K562 (cell line): ENCODE results near the gene MRPL30. TPM values are rescaled to one million over a fixed set of nuclear protein-coding genes. Genes with fewer than 3 reads are reported as not detected.
A peak's percentile ranks its signal among the peaks of the same experiment; 100 is the strongest.

Source experiments
- ATF7 ChIP-seq: fragments of 450-650 bp; IDR thresholded peaks from 2 replicates; pipeline ENCODE4 v1.7.1; 2014; ENCODE audit warnings: mild to moderate bottlenecking, moderate library complexity
- BCOR ChIP-seq: fragments of 450-650 bp; IDR thresholded peaks from 2 replicates; pipeline ENCODE4 v1.6.1; 2016
- CBFA2T2 ChIP-seq: fragments of 450-650 bp; conservative IDR thresholded peaks from 2 replicates; pipeline ENCODE4 v1.6.1; 2017; ENCODE audit warnings: mild to moderate bottlenecking
- CREBBP ChIP-seq: IDR thresholded peaks from one replicate; pipeline ENCODE4 v1.6.1; 2012; ENCODE audit warnings: low read depth, mild to moderate bottlenecking, control low read depth, inconsistent platforms, low read length
- DPF2 ChIP-seq: fragments of 450-650 bp; IDR thresholded peaks from 2 replicates; pipeline ENCODE4 v1.6.1; 2016
- IFI16 ChIP-seq: fragments of 250-450 bp; sonication (Bioruptor Pico); IDR thresholded peaks from 2 replicates; pipeline ENCODE4 v2.1.2; 2022; ENCODE audit warnings: mild to moderate bottlenecking, inconsistent platforms
- MAZ ChIP-seq, 2 experiments: fragments of 450-650 bp in 1 of 2; sonication (generic) in 1 of 2; formaldehyde crosslinking; IDR thresholded peaks in 1 of 2; conservative IDR thresholded peaks in 1 of 2; 2 replicates each; pipeline versions ENCODE4 v1.4.0 to v1.5.0; 2020; ENCODE audit warnings: mild to moderate bottlenecking in 1 of 2, missing genetic modification reagents in 1 of 2
- MCM5 ChIP-seq: fragments of 450-650 bp; IDR thresholded peaks from 2 replicates; pipeline ENCODE4 v1.6.1; 2016; ENCODE audit warnings: low read depth
- PCBP2 ChIP-seq: fragments of 200-400 bp; formaldehyde crosslinking; IDR thresholded peaks from 2 replicates; pipeline ENCODE4 v1.6.1; 2018; ENCODE audit warnings: low read length, low read depth, mild to moderate bottlenecking, moderate library complexity; ENCODE audit not compliant: poor library complexity, severe bottlenecking
- PTRF ChIP-seq: fragments of 450-650 bp; IDR thresholded peaks from 2 replicates; pipeline ENCODE4 v1.6.1; 2016; ENCODE audit warnings: mild to moderate bottlenecking, missing genetic modification characterization, missing compliant biosample characterization
- SMARCC2 ChIP-seq: fragments of 450-650 bp; IDR thresholded peaks from 2 replicates; pipeline ENCODE4 v1.6.1; 2017; ENCODE audit warnings: antibody characterized with exemption, moderate library complexity, mild to moderate bottlenecking, low read depth
- TAF7 ChIP-seq: fragments of 450-650 bp; IDR thresholded peaks from 2 replicates; pipeline ENCODE4 v1.6.1; 2016; ENCODE audit warnings: missing genetic modification characterization, missing compliant biosample characterization
- ZFX ChIP-seq: sonication (generic); formaldehyde crosslinking; IDR thresholded peaks from 2 replicates; pipeline ENCODE4 v1.8.0; 2022; ENCODE audit warnings: mild to moderate bottlenecking, missing genetic modification reagents, moderate library complexity
- ZNF3 ChIP-seq: fragments of 250-450 bp; sonication (Bioruptor Pico); IDR thresholded peaks from 2 replicates; pipeline ENCODE4 v1.5.0; 2021; ENCODE audit warnings: mild to moderate bottlenecking, moderate library complexity
- ZNF324 ChIP-seq: fragments of 250-450 bp; sonication (Bioruptor Pico); IDR thresholded peaks from 2 replicates; pipeline ENCODE4 v1.4.0; 2020; ENCODE audit warnings: mild to moderate bottlenecking
- polyA plus RNA-seq, 8 experiments: library from polyadenylated mRNA; depleted of rRNA in 4 of 8; stranded (reverse) in 5 of 8; unstranded in 3 of 8; fragments of >200 nt; fragmentation: Nextera tagmentation in 2 of 8; fragmentation: Illumina TruSeq in 1 of 8; extraction: Ambion mirVana in 2 of 8; extraction: Trizol in 1 of 8; gene quantifications; 2 replicates each; pipeline versions ENCODE4 v1.2.1 to v1.2.3, GENCODE V29; 2011 to 2014; ENCODE audit warnings: inconsistent platforms in 1 of 8, missing spikeins in 1 of 8
- total RNA-seq, 7 experiments: library from RNA; depleted of rRNA in 6 of 7; stranded (reverse); fragments of >200 nt in 6 of 7; fragmentation: Illumina TruSeq in 2 of 7; extraction: Trizol in 2 of 7; gene quantifications; 2 replicates each; pipeline versions ENCODE4 v1.2.1 to v1.2.3, GENCODE V29; 2011 to 2021; ENCODE audit warnings: low replicate concordance in 1 of 7
- TF ChIP-seq, protein P1 (sequence below), 2 experiments: IDR thresholded peaks in 1 of 2; conservative IDR thresholded peaks in 1 of 2; 2 replicates each; pipeline ENCODE4 v1.6.1; 2016; ENCODE audit warnings: low read depth in 2 of 2, mild to moderate bottlenecking in 1 of 2, missing compliant biosample characterization in 1 of 2, missing genetic modification characterization in 1 of 2, moderate library complexity in 1 of 2
- TF ChIP-seq, protein P2 (sequence below): sonication (generic); formaldehyde crosslinking; IDR thresholded peaks from 2 replicates; pipeline ENCODE4 v1.8.1; 2023; ENCODE audit warnings: mild to moderate bottlenecking, missing genetic modification reagents
- TF ChIP-seq, protein P3 (sequence below): IDR thresholded peaks from 2 replicates; pipeline ENCODE4 v1.6.1; 2014; ENCODE audit warnings: antibody characterized with exemption
- TF ChIP-seq, protein P4 (sequence below): sonication (generic); formaldehyde crosslinking; IDR thresholded peaks from 2 replicates; pipeline ENCODE4 v1.8.0; 2022; ENCODE audit warnings: mild to moderate bottlenecking, missing genetic modification reagents
- TF ChIP-seq, protein P5 (sequence below): fragments of 250-450 bp; sonication (Bioruptor Pico); IDR thresholded peaks from 2 replicates; pipeline ENCODE4 v1.4.0; 2020

The MRPL30 gene
- total and polyA plus RNA-seq, 9 of the 15 experiments (the other 6 are each of a cell fraction or from before 2014, with no cell fraction given) = 63.3 to 130 (median 87.0) TPM

DNA sequence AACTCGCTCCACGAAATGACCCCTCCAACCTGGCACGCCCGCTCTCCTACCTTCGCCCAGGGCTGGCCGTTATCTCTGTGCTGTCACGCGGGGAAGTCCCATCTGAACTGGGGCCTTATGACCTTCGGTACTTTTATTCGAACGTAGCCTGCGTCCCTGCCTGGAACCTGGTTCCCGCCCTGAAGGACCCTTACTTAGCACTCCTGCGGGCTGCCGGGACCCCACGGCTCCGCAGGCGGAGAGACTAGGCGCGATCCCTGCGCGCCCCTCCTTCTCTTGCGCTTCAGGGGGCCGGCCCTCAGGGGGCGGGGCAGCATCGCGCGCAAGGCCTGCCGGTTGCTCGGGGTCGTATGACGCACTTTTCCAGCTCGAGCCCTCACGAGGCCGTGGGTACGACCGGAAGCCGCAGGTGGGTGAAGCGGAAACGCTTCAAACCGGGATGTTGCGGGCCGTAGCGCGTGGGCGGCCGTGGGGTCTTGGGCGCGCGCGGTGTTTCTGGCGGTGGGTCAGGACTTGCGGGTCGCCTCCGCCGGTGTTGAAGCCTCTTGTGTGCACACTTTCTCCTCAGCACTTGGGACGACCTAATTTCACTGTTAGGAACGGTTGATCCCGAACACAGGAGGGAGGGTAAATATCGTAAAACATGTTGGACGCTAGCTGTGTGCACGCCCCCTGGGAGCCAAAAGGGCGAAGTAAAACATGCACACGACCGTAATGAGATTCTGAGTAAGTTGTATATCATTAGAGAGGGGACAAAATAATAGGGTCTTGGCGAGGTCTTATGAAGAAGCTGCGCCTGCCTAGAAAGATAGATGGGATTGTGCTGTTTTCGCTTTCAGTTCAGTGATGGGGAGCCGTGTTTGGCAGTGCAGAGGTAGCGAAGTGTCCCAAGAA is 26.1 kb upstream of the MRPL30 start, which contains the start of the genes LIPT1 and TSGA10 (continued):
- peak; percentile 60 for TF ChIP-seq TAF7
- TF ChIP-seq ZFX (CRISPR knock-in tag) = peak; percentile 93
- no peak for TF ChIP-seq ZNF3
- no peak for TF ChIP-seq PCBP2
- no peak for TF ChIP-seq IFI16 (CRISPR knock-in tag)
- peak; percentile 73 to 88; a peak in 2 of 4 replicates for TF ChIP-seq MAZ (CRISPR knock-in tag; conservative IDR thresholded peaks at IDR 0.05 in 1 of 2, IDR thresholded peaks at IDR 0.05 in 1 of 2)
- TF ChIP-seq, protein P1, sequence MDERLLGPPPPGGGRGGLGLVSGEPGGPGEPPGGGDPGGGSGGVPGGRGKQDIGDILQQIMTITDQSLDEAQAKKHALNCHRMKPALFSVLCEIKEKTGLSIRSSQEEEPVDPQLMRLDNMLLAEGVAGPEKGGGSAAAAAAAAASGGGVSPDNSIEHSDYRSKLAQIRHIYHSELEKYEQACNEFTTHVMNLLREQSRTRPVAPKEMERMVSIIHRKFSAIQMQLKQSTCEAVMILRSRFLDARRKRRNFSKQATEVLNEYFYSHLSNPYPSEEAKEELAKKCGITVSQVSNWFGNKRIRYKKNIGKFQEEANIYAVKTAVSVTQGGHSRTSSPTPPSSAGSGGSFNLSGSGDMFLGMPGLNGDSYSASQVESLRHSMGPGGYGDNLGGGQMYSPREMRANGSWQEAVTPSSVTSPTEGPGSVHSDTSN (CRISPR knock-in tag; IDR thresholded peaks at IDR 0.05; ENCODE audit: low read depth) = no peak
- TF ChIP-seq, protein P1 (tag; conservative IDR thresholded peaks at IDR 0.05; ENCODE audit: low read depth) = peak; percentile 48; the same call in 1 of the 2 replicates
- no peak for TF ChIP-seq PTRF (tag)
- TF ChIP-seq ZNF324 (CRISPR knock-in tag) = no peak
- no peak for TF ChIP-seq CREBBP
- TF ChIP-seq, protein P2, sequence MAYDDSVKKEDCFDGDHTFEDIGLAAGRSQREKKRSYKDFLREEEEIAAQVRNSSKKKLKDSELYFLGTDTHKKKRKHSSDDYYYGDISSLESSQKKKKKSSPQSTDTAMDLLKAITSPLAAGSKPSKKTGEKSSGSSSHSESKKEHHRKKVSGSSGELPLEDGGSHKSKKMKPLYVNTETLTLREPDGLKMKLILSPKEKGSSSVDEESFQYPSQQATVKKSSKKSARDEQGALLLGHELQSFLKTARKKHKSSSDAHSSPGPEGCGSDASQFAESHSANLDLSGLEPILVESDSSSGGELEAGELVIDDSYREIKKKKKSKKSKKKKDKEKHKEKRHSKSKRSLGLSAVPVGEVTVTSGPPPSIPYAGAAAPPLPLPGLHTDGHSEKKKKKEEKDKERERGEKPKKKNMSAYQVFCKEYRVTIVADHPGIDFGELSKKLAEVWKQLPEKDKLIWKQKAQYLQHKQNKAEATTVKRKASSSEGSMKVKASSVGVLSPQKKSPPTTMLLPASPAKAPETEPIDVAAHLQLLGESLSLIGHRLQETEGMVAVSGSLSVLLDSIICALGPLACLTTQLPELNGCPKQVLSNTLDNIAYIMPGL (CRISPR knock-in tag) = peak; percentile 71; the same call in 1 of the 2 replicates
- peak; percentile 17; the same call in 1 of the 2 replicates for TF ChIP-seq SMARCC2
- TF ChIP-seq, protein P3, sequence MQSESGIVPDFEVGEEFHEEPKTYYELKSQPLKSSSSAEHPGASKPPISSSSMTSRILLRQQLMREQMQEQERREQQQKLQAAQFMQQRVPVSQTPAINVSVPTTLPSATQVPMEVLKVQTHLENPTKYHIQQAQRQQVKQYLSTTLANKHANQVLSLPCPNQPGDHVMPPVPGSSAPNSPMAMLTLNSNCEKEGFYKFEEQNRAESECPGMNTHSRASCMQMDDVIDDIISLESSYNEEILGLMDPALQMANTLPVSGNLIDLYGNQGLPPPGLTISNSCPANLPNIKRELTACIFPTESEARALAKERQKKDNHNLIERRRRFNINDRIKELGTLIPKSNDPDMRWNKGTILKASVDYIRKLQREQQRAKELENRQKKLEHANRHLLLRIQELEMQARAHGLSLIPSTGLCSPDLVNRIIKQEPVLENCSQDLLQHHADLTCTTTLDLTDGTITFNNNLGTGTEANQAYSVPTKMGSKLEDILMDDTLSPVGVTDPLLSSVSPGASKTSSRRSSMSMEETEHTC = peak; percentile 79
- peak; percentile 72; the same call in 1 of the 2 replicates for TF ChIP-seq DPF2
- TF ChIP-seq ATF7 = peak; percentile 91
- no peak for TF ChIP-seq MCM5
- TF ChIP-seq, protein P4, sequence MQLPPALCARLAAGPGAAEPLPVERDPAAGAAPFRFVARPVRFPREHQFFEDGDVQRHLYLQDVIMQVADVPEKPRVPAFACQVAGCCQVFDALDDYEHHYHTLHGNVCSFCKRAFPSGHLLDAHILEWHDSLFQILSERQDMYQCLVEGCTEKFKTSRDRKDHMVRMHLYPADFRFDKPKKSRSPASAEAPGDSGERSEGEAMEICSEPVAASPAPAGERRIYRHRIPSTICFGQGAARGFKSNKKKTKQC (CRISPR knock-in tag) = peak; percentile 60; the same call in 1 of the 2 replicates
- TF ChIP-seq CBFA2T2 = no peak
- peak; percentile 19; the same call in 1 of the 2 replicates for TF ChIP-seq BCOR
- TF ChIP-seq, protein P5, sequence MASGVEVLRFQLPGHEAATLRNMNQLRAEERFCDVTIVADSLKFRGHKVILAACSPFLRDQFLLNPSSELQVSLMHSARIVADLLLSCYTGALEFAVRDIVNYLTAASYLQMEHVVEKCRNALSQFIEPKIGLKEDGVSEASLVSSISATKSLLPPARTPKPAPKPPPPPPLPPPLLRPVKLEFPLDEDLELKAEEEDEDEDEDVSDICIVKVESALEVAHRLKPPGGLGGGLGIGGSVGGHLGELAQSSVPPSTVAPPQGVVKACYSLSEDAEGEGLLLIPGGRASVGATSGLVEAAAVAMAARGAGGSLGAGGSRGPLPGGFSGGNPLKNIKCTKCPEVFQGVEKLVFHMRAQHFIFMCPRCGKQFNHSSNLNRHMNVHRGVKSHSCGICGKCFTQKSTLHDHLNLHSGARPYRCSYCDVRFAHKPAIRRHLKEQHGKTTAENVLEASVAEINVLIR (CRISPR knock-in tag) = no peak
